MM.1S (cell line): ENCODE measurements around the gene ATP2C1.

Experiments used
- DNase-seq: peaks from one replicate; pipeline ENCODE4 v3.0.0-alpha.2; 2015
- H2AFZ ChIP-seq: fragments of 300-600 bp; sonication (generic); 2 replicates; pipeline ENCODE4 v1.6.0; 2016; ENCODE audit warnings: antibody characterized with exemption, low read length
- H3F3A ChIP-seq: fragments of 300-600 bp; sonication (generic); 2 replicates; pipeline ENCODE4 v1.6.1; 2016; ENCODE audit warnings: mild to moderate bottlenecking, antibody characterized with exemption, low read length, moderate library complexity, mixed read lengths; ENCODE audit not compliant: insufficient read depth
- H3K27ac ChIP-seq: fragments of 300-600 bp; sonication (generic); 2 replicates; pipeline ENCODE4 v1.5.1; 2016; ENCODE audit warnings: mild to moderate bottlenecking, low read length
- H3K27me3 ChIP-seq: fragments of 300-600 bp; sonication (generic); replicated peaks from 2 replicates; pipeline ENCODE4 v1.6.0; 2016; ENCODE audit warnings: low read length; ENCODE audit not compliant: insufficient read depth
- H3K36me3 ChIP-seq: fragments of 300-600 bp; sonication (generic); replicated peaks from 2 replicates; pipeline ENCODE4 v1.6.1; 2016; ENCODE audit warnings: mild to moderate bottlenecking, low read length, mixed read lengths; ENCODE audit not compliant: insufficient read depth
- H3K4me1 ChIP-seq: fragments of 300-600 bp; sonication (generic); 2 replicates; pipeline ENCODE4 v1.6.1; 2016; ENCODE audit warnings: low read length, mixed read lengths
- H3K4me2 ChIP-seq: fragments of 300-600 bp; sonication (generic); 2 replicates; pipeline ENCODE4 v1.6.0; 2016; ENCODE audit warnings: low read depth, low read length
- H3K4me3 ChIP-seq: fragments of 300-600 bp; sonication (generic); 2 replicates; pipeline ENCODE4 v1.5.1; 2016; ENCODE audit warnings: low read length, mixed read lengths
- H3K79me2 ChIP-seq: fragments of 300-600 bp; sonication (generic); 2 replicates; pipeline ENCODE4 v1.6.1; 2016; ENCODE audit warnings: mixed run types, low read length, mixed read lengths
- H3K9ac ChIP-seq: fragments of 300-600 bp; sonication (generic); 2 replicates; pipeline ENCODE4 v1.6.1; 2016; ENCODE audit warnings: low read length, mixed read lengths
- H3K9me2 ChIP-seq: fragments of 300-600 bp; sonication (generic); replicated peaks from 2 replicates; pipeline ENCODE4 v1.6.1; 2016; ENCODE audit warnings: mild to moderate bottlenecking, low read length, mixed read lengths; ENCODE audit not compliant: insufficient read depth
- H3K9me3 ChIP-seq: fragments of 300-600 bp; sonication (generic); replicated peaks from 2 replicates; pipeline ENCODE4 v1.6.1; 2016; ENCODE audit warnings: mild to moderate bottlenecking, low read length, mixed read lengths; ENCODE audit not compliant: insufficient read depth
- H4K20me1 ChIP-seq: fragments of 300-600 bp; sonication (generic); 2 replicates; pipeline ENCODE4 v1.6.1; 2016; ENCODE audit warnings: mild to moderate bottlenecking, low read length, moderate library complexity, mixed read lengths; ENCODE audit not compliant: insufficient read depth
- CTCF ChIP-seq: fragments of 300-600 bp; sonication (generic); IDR thresholded peaks from 2 replicates; pipeline ENCODE4 v1.5.1; 2016; ENCODE audit warnings: antibody characterized with exemption, low read length, mixed read lengths
- EZH2 ChIP-seq: fragments of 300-600 bp; sonication (generic); optimal IDR thresholded peaks from 2 replicates; pipeline ENCODE3; 2017; ENCODE audit warnings: low read depth, mild to moderate bottlenecking, antibody characterized with exemption, low read length, mixed read lengths
- EZH2phosphoT487 ChIP-seq: fragments of 300-600 bp; sonication (generic); IDR thresholded peaks from 2 replicates; pipeline ENCODE4 v1.6.1; 2018; ENCODE audit warnings: antibody characterized with exemption, low read length

Gene ATP2C1

GRCh38 chr3:130990282-130990681, 96.4 kb downstream of the ATP2C1 start:
- Histone ChIP-seq H3K4me2 (no peak overlapping the region), H3K27ac (no peak overlapping the region), H3K27me3 (no peaks in the 10 kb centered on the region), H3K9ac (no peak overlapping the region), H3K36me3 (0 out of 2 replicates have a peak, but pooled peaks cover 4% of the 10 kb centered on the region), H3F3A (no peaks in the 10 kb centered on the region), H3K9me2 (no peaks in the 10 kb centered on the region), H4K20me1 (no peaks in the 10 kb centered on the region), H3K9me3 (no peaks in the 10 kb centered on the region), H3K79me2 (no peaks in the 10 kb centered on the region), H3K4me1 (no peaks in the 10 kb centered on the region), H3K4me3 (no peak overlapping the region), H2AFZ (no peak overlapping the region)
- no peak for DNase-seq
- no peak for TF ChIP-seq CTCF
- no peak for TF ChIP-seq EZH2
- no peak for TF ChIP-seq EZH2phosphoT487

- H3K79me2 ChIP-seq: no peaks in the 10 kb centered on the region
- no peaks in the 10 kb centered on the region for H3K4me1 ChIP-seq
- H2AFZ ChIP-seq: no peak overlapping the region
- TF ChIP-seq CTCF: no peak
- no peak for TF ChIP-seq EZH2
- TF ChIP-seq EZH2phosphoT487: no peak
- no peak overlapping the region for H3K4me2 ChIP-seq
- no peaks in the 10 kb centered on the region for H3K9me3 ChIP-seq
- H3K9ac ChIP-seq: no peak overlapping the region
- H3K9me2 ChIP-seq: no peaks in the 10 kb centered on the region
- no peak overlapping the region for H3K27ac ChIP-seq
- H3K4me3 ChIP-seq: no peak overlapping the region
- no peak for DNase-seq
- no peaks in the 10 kb centered on the region for H4K20me1 ChIP-seq
- H3F3A ChIP-seq: no peaks in the 10 kb centered on the region
- 0 out of 2 replicates have a peak, but pooled peaks cover 4% of the 10 kb centered on the region for H3K36me3 ChIP-seq
- H3K27me3 ChIP-seq: no peaks in the 10 kb centered on the region
Observed at GRCh38 chr3:130991126-130991525, 97.2 kb downstream of the ATP2C1 start.

GRCh38 chr3:130992344-130992743, 98.5 kb downstream of the ATP2C1 start:
- DNase-seq: no peak
- Histone ChIP-seq H3K9me3 (no peaks in the 10 kb centered on the region), H3K9ac (no peak overlapping the region), H3K27me3 (no peaks in the 10 kb centered on the region), H3K9me2 (no peaks in the 10 kb centered on the region), H3K79me2 (no peaks in the 10 kb centered on the region), H3K4me2 (no peak overlapping the region), H3F3A (no peaks in the 10 kb centered on the region), H3K4me1 (no peaks in the 10 kb centered on the region), H4K20me1 (no peaks in the 10 kb centered on the region), H3K27ac (no peak overlapping the region), H3K4me3 (no peak overlapping the region), H3K36me3 (0 out of 2 replicates have a peak, but pooled peaks cover 4% of the 10 kb centered on the region), H2AFZ (no peak overlapping the region)
- TF ChIP-seq EZH2 (no peak), CTCF (no peak), EZH2phosphoT487 (no peak)
